Measurements from ENCODE around the gene CORO2B.

The CORO2B gene

DNA sequence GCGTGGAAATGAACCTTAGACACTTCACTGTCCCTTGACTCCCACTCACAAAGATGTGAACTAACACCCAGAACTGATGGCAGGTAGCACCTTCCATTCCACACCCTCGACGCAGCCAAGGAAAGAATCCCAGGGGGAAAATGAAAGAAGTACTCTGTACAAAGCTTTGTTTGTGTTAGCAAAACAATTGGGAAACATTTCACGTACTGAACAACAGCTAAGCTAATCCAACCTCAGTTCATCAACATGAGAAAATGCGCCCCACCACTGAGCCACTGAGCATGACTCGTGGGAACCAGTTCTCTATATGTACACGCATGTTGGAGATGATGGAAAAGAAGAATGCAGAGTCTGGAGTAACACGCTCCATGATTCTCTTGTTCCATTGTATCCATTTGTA lies 32.0 kb downstream of the CORO2B start:
- no peak for DNase-seq

GRCh38 chr15:68612503-68612902 lies 33.7 kb downstream of the CORO2B start:
- no peak for DNase-seq

DNA sequence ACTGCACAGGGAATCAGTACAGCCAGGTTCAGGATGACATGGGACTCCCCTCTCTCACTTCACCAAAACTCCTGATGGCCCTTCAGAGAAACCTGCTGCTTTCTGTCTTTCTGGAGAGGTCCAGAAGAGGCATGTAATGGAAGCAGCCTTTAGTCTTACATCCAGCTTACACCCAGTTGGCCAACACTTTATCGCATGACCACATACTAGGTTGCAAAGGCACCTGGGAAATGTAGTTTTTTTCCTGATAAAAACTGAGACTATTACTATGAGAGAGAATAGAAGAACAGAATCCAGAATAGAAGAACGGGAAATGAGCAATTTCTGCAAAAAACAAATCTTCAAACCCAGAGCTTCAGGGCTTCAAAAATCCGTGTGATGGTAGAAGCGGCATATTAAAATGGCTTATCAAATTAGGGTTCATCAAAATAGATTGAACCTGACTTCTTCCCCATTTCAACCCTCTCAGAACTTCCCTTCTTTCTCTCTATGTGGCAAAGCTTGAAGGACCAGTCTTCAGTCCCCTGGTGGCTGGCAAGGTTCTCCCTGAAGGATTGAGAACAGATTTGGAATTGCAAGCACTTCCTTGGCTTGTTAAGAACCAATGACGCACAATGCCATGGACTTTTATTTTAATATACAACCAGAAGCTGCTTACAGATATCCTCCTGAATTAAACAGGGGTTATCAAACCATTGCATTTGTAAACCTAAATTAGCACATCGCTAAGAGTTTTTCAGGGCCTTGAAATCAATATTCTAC lies 34.4 kb downstream of the CORO2B start:
- no peak for DNase-seq

GRCh38 chr15:68614286-68615035 lies 35.7 kb downstream of the CORO2B start:
- DNase-seq, result no peak

DNA sequence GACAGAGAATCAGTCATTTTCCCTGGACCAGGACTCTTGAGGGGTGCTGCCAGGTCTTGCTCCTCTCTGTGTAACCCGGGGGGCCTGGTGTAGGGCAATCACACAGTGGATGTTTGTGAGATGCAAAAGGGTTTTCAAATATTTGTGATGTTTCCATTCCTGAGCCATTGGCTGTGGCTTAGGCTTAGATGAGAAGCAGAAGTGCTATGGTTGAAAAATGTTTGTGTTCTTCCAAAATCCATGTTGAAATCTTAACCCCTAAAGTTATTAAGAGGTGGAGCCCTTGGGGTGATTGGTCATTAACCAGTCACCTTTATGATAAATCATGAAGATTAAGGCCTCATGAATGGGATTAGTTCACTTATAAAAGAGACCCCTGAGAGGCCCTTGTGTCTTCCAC lies 36.5 kb downstream of the CORO2B start:
- no peak for DNase-seq

DNA sequence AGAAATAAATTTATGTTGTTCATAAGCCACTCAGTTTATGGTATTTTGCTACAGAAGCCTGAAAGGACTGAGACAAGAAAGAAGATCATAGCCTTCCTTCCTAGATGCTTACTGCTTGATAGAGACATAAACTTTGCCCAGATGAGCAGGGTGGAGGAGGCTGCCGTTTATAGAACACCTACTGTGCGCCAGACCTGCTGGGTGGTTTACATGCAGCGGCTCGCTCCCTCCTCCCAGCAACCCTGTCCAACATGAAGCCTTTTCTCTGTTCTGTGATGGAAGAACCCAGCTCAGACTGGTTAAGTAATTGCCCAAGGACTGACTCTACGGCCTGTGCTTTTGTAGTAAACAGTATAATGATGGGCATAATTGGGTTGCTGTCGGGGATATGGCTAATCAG lies 37.0 kb downstream of the CORO2B start:
- DNase-seq, result no peak

DNA sequence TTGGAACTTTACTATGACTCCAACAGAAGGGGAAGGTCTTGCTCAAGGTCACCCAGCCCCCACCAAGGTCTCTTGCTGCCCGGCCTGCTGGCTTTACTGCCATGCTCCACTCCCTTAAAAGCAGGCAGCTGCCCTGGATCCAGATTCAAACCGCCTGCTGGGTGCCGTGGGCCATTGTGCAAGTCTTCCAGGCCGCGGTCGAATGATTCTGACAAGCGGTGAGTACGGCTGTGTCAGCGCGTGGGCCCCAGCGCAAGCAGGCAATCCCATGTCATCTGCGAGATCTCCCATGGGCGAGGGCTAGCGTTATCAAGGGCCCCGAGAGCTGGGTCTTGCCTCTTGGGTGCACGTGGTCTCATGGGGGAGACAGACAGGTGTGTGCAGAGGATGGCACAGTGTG lies 37.6 kb downstream of the CORO2B start:
- DNase-seq, result no peak

- DNase-seq, result no peak
Observed at GRCh38 chr15:68617001-68617400, 38.2 kb downstream of the CORO2B start.

DNA sequence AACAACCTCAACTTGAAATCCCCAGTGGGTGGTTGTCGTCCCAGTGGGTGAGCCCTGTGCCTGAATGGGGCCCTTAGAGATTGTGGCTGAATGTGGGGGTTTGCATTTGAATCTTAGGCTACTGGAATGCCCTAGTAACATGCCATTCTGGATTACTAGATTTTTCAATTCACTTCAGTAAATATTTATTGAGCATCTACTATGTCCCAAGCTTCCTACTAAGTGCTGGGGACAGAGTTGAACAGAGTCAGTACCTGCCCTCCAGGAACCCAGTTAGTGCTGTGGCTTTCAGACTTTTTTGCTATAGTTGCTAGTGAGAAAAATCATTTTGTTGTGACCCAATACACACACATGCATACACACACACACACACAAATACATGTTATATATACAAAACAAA lies 39.0 kb downstream of the CORO2B start:
- no peak for DNase-seq

DNA sequence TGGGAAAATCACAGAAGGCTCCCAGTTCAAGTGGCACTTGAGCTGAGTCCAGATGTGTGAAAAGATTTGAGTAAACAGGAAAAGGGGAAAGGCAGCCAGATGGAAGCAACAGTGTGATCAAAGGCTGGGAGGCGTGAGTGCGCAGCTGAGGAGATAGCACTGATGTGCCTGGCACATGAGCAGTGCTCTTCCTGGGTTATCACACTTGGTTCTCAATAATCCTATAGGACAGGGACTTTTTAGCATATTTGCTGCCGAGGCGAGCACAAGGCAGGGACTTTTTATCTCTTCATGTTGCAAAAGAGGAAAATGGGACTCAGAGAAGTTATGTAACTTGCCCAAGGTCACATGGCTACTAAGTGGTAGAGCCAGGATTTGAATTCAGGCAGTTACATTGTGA lies 39.6 kb downstream of the CORO2B start:
- no peak for DNase-seq

- no peak for DNase-seq
Observed at GRCh38 chr15:68618908-68619698, 40.3 kb downstream of the CORO2B start.

DNA sequence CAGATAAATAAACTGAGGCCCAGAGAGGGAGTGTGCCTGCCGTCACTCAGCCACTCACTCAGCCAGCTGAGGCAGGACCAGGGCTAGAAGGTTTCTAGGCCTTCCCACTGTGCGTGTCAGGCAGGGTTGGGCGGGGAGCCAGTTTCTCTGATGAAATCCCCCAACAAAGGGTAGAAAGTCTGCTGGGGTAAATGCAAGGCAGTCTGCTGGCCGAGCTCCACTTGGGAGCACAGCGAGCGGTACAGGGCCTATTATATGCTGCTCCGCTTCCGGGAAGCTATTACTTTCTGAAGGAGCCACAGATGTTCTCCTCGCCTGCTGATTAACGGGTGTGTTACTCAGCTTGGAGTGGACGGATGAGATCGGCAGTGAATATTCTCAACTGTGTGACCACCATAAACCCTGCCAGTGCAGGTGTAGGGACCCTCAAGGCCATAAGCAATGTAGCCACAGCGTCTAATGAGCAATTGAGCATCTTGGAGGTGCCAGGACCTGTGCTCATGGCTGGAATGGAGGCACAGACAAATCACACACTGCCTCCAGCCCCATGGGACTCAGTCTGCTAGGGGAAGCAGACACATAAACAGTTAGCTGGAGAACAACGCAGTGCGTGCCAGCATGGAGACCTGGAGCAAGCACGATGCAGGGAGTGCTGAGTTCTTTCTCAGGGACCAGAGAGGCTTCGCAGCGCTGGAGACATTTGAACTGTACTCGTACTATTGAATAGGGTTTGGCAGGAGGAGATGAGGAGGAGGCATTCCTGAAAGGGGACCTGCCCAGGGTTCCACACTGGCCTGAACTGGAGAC lies 42.1 kb downstream of the CORO2B start:
- DNase-seq, result no peak

DNA sequence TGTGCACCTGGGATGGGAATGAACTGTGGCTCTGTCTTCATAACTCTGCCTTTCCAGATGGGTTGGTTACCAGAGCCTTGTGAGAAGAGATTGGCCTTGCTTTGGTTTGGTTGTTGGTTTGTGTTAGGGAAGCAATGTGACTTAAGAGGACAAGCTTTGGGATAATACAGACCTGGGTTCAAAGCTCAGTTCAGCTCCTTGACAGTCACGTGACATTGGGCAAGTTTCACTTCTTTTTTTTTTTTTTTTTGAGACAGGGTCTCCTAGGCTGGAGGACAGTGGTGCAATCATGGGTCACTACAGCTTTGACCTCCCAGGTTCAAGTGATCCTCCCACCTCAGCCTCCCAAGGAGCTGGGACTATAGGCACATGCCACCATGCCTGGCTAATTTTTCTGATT lies 42.7 kb downstream of the CORO2B start:
- DNase-seq, result no peak

- DNase-seq, result no peak
Observed at GRCh38 chr15:68623301-68623892, 44.6 kb downstream of the CORO2B start.

DNA sequence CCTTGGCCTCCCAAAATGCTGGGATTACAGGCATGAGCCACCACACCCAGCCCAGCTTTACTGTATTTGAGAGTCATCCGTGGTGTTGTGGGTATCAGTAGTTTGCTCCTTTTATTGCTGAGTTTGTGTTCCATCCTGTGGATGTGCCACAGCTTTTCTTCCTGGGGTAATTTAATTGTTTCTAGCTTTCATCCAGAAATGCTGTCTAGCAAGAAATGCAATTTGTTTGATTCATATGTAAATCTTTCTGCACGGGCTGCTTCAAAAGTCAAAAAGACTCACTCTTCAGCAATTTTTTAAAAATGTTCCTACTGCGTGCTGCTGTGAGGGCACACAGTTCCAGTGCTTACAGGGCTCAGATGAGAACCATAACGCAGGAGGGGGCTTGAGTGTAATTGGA lies 47.1 kb downstream of the CORO2B start:
- DNase-seq, result no peak

DNA sequence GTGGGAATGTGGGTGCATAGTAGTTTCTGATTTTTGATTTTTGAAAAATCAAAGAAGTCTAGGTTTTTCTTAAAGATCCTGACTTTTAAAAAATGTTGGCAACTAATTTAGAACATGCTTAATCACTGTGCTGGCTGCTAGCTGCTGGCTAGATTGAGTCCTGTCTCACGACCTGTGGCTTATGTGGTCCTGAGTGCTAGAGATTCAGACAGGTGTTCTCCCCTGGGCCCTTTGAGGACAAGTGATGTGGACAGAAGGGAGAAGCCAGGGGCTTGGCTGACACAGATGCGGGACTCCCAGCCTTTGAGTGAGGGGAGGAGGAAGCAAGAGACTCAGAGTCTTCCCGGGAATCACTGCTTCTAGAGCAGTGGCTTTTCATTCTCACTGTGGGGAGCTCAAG lies 47.5 kb downstream of the CORO2B start:
- DNase-seq, result no peak

- DNase-seq, result no peak
Observed at GRCh38 chr15:68626739-68627138, 47.9 kb downstream of the CORO2B start.

DNA sequence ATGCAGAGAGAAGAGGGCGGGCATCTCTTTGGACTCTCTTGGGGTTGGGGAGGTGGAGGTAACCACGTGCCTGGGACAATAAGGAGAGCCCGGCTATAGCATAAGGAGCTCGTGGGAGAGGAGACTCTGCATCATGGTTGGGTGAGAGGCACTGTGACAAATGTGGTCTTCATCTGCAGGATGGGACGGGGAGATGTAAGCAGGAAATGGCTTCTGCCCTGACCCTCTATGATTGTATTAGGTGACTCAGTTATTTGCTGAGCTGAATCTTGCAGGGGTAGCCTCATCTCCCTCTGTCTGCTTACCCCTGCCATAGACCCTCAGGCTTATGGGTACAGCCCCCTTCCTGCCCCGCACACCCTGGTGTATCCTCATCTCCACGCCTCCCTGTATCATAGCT lies 48.7 kb downstream of the CORO2B start:
- no peak for DNase-seq

- no peak for DNase-seq
Observed at GRCh38 chr15:68627995-68628394, 49.2 kb downstream of the CORO2B start.

DNA sequence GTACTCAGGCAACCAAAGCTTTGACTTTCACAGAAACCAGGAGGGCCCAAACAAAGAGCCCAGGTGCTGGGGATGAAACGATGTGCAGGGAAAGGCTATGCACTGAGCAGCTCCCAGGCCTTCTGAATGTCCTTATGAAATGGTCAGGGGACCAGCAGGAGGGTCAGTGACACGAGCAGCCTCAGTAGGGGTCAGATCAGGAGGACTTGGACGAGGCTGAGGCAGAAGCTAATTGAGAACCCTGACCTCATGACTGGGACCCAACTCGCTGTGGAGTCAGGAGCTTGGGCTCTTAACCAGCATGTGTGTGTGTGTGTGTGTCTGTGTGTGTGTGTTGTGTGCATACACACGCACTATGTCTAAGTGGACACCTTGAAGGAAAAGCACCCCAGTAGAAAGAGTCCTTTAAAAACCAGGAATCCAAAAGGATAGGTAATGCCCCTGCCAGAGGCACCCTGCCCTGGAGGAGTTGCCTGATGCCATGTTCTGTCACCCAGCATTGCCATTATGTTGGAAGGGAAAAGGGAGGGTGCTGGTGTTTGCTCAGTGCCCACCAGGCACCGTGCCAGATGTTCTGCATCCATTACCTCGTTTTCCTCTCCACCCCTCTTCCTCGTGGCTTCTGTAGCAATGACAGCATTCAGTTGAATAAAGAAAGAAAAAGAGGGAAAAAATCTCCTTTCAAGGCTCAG lies 50.9 kb downstream of the CORO2B start:
- DNase-seq, result no peak

DNA sequence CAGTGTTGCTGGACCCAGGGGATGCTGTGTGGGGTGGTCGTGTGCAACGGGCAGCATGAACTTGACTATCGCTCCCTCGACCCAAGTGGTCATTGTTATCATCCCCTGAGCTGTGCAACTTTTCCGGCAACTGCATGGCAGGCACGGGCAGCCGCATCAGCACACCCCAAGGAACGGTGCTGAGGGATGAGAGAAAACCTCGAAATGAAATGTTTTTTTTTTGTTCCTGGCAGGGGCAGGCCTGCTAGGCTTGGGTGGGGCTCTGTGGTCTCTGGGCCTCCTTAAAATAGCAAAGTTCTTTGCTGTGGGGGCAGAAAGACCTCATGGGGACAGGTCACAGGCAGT lies 51.4 kb downstream of the CORO2B start:
- DNase-seq, result no peak

DNA sequence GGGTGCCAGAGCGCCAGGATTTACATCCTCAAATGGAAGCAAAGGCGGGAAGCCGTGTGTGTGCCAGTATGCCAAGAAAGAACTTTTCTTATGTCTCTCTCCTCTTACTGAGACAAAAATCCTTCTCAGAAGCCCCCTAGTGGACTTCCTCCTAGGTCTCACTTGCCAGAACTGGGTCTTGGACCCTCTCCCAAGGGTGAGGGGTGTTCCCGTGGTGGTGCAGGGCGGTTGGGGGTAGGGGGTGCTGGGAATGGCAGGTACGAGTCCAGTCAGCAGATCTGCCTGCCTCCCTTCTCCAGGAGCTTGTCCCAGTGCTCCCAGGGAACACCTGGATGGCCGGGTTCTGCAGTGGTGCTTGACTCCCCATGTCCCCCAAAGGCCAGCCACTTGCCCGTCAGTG lies 52.0 kb downstream of the CORO2B start:
- DNase-seq, result no peak

All from cortex of kidney (tissue), 1 donor.